ENCODE data around the gene GATA5.

GATA5 gene

GRCh38 chr20:62488470-62488869 is 12.7 kb upstream of the GATA5 start:
- Histone ChIP-seq H3K27me3 (ENCODE audit: insufficient read depth, poor library complexity, severe bottlenecking) (peaks cover 41% of the 10 kb centered on the region), H3K4me3 (replicated peaks; ENCODE audit: insufficient read depth, low read length) (no peak overlapping the region), H3K27ac (replicated peaks) (no peak overlapping the region)
- no peak for DNase-seq (ENCODE audit: low read depth in 1 of 2, low spot score in 1 of 2)
- TF ChIP-seq GABPA (IDR thresholded peaks at IDR 0.05; ENCODE audit: low read depth), result no peak
- no peak for TF ChIP-seq POLR2AphosphoS5 (IDR thresholded peaks at IDR 0.05; ENCODE audit: low read depth)
- no peak for TF ChIP-seq SPI1 (IDR thresholded peaks at IDR 0.05; ENCODE audit: borderline replicate concordance, low read depth)
- TF ChIP-seq, protein P1, sequence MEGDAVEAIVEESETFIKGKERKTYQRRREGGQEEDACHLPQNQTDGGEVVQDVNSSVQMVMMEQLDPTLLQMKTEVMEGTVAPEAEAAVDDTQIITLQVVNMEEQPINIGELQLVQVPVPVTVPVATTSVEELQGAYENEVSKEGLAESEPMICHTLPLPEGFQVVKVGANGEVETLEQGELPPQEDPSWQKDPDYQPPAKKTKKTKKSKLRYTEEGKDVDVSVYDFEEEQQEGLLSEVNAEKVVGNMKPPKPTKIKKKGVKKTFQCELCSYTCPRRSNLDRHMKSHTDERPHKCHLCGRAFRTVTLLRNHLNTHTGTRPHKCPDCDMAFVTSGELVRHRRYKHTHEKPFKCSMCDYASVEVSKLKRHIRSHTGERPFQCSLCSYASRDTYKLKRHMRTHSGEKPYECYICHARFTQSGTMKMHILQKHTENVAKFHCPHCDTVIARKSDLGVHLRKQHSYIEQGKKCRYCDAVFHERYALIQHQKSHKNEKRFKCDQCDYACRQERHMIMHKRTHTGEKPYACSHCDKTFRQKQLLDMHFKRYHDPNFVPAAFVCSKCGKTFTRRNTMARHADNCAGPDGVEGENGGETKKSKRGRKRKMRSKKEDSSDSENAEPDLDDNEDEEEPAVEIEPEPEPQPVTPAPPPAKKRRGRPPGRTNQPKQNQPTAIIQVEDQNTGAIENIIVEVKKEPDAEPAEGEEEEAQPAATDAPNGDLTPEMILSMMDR (IDR thresholded peaks at IDR 0.05; ENCODE audit: insufficient read depth, low read length), result no peak
- no peak for TF ChIP-seq REST (IDR thresholded peaks at IDR 0.05; ENCODE audit: insufficient replicate concordance, low read depth)

DNA sequence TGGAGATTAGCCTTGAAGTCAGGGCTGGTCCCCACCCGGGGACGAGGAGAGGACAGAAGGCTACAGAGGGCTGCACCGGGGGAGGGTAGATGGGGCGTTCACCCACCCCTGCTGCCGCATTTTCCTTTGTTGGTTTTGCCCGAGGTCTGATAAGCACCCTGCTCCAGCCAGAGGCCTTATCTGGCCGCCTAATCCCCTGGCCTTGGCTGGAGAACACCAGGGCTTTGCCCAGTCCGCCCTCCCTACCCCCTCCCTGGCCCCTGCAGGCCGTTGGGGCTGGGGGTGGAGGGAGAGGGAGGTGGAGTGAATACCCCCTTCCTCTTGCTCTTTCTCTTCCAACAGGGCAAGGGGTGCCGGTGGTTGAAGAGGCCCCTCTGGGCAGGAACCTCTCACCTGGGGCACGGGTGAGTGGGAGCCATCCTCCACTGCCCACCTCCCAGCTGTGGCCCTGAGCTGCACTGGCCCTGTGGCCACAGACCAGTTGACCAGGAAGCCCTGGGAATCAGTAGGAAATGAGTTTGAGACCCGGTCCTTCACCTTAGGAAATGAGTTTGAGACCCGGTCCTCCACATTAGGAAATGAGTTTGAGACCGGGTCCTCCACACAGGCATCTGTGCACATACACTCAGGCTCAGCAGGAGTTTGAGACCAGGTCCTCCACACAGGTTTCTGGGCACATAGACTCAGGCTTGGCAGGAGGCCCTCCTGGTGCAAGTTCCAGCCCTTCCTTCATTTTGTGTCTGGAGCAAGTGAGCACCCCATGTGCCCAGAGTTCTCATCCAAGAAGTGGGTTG is 12.0 kb upstream of the GATA5 start:
- Histone ChIP-seq H3K4me3 (replicated peaks; ENCODE audit: insufficient read depth, low read length) (no peak overlapping the region), H3K27me3 (ENCODE audit: insufficient read depth, poor library complexity, severe bottlenecking) (peaks cover 47% of the 10 kb centered on the region), H3K27ac (replicated peaks) (no peak overlapping the region)
- TF ChIP-seq, protein P1 (IDR thresholded peaks at IDR 0.05; ENCODE audit: insufficient read depth, low read length), result no peak
- TF ChIP-seq GABPA (IDR thresholded peaks at IDR 0.05; ENCODE audit: low read depth) (no peak), POLR2AphosphoS5 (IDR thresholded peaks at IDR 0.05; ENCODE audit: low read depth) (no peak), SPI1 (IDR thresholded peaks at IDR 0.05; ENCODE audit: borderline replicate concordance, low read depth) (no peak), REST (IDR thresholded peaks at IDR 0.05; ENCODE audit: insufficient replicate concordance, low read depth) (no peak)
- DNase-seq (ENCODE audit: low read depth in 1 of 2, low spot score in 1 of 2), result no peak

- TF ChIP-seq REST (IDR thresholded peaks at IDR 0.05; ENCODE audit: insufficient replicate concordance, low read depth), result no peak
- no peak for TF ChIP-seq POLR2AphosphoS5 (IDR thresholded peaks at IDR 0.05; ENCODE audit: low read depth)
- TF ChIP-seq GABPA (IDR thresholded peaks at IDR 0.05; ENCODE audit: low read depth), result no peak
- no peak for TF ChIP-seq SPI1 (IDR thresholded peaks at IDR 0.05; ENCODE audit: borderline replicate concordance, low read depth)
- TF ChIP-seq, protein P1 (IDR thresholded peaks at IDR 0.05; ENCODE audit: insufficient read depth, low read length), result no peak
- H3K27ac ChIP-seq (replicated peaks), result no peak overlapping the region
- DNase-seq (ENCODE audit: low read depth in 1 of 2, low spot score in 1 of 2), result no peak
- H3K4me3 ChIP-seq (replicated peaks; ENCODE audit: insufficient read depth, low read length), result no peak overlapping the region
- peaks cover 53% of the 10 kb centered on the region for H3K27me3 ChIP-seq (ENCODE audit: insufficient read depth, poor library complexity, severe bottlenecking)
These were observed 11.3 kb upstream of the GATA5 start for GRCh38 chr20:62487118-62487517.
